ENCODE measurements around the gene NFKBIL1.

The NFKBIL1 gene

GRCh38 chr6:31557443-31558317 is 10.3 kb downstream of the NFKBIL1 start:
- no peak for ATAC-seq
- TF ChIP-seq ARNTL (CRISPR knock-in tag; IDR thresholded peaks at IDR 0.05; ENCODE audit: borderline replicate concordance, low read depth) (no peak), RARB (CRISPR knock-in tag; IDR thresholded peaks at IDR 0.05) (no peak), TSHZ2 (CRISPR knock-in tag; IDR thresholded peaks at IDR 0.05) (no peak), ZNF8 (CRISPR knock-in tag; IDR thresholded peaks at IDR 0.05) (no peak)

GRCh38 chr6:31558318-31558625 is 10.9 kb downstream of the NFKBIL1 start:
- ATAC-seq: no peak
- TF ChIP-seq POU6F1 (CRISPR knock-in tag; IDR thresholded peaks at IDR 0.05; ENCODE audit: borderline replicate concordance, low read depth) (no peak), ZFP3 (CRISPR knock-in tag; IDR thresholded peaks at IDR 0.05) (no peak), GLIS3 (CRISPR knock-in tag; IDR thresholded peaks at IDR 0.05) (no peak)

GRCh38 chr6:31558631-31559500 is 11.5 kb downstream of the NFKBIL1 start:
- ATAC-seq: no peak
- TF ChIP-seq ZNF8 (CRISPR knock-in tag; IDR thresholded peaks at IDR 0.05) (no peak), TSHZ2 (CRISPR knock-in tag; IDR thresholded peaks at IDR 0.05) (no peak), ZNF70 (CRISPR knock-in tag; IDR thresholded peaks at IDR 0.05) (no peak), OSR1 (CRISPR knock-in tag; IDR thresholded peaks at IDR 0.05) (no peak), ARNTL (CRISPR knock-in tag; IDR thresholded peaks at IDR 0.05; ENCODE audit: borderline replicate concordance, low read depth) (no peak), PPARA (CRISPR knock-in tag; IDR thresholded peaks at IDR 0.05; ENCODE audit: borderline replicate concordance) (no peak), CSRNP3 (CRISPR knock-in tag; IDR thresholded peaks at IDR 0.05) (no peak), ZNF565 (CRISPR knock-in tag; conservative IDR thresholded peaks at IDR 0.05; ENCODE audit: low read depth) (no peak), ZC3H10 (CRISPR knock-in tag; IDR thresholded peaks at IDR 0.05) (no peak), SNAI2 (CRISPR knock-in tag; IDR thresholded peaks at IDR 0.05) (no peak), TOX (CRISPR knock-in tag; IDR thresholded peaks at IDR 0.05; ENCODE audit: borderline replicate concordance) (no peak), TCF4 (CRISPR knock-in tag; IDR thresholded peaks at IDR 0.05; ENCODE audit: borderline replicate concordance) (no peak), POU6F1 (CRISPR knock-in tag; IDR thresholded peaks at IDR 0.05; ENCODE audit: borderline replicate concordance, low read depth) (no peak), GLIS3 (CRISPR knock-in tag; IDR thresholded peaks at IDR 0.05) (no peak), BACH2 (CRISPR knock-in tag; IDR thresholded peaks at IDR 0.05; ENCODE audit: borderline replicate concordance) (no peak)

All from SK-N-SH treated with all-trans-retinoic acid at 6 μM for 48 hours (cell line).